ENCODE measurements around the gene SLC25A36.
"Not testable (repeated sequence)": the region's sequence is repeated elsewhere in the genome, so short reads cannot be mapped to it uniquely, and the experiment has no call there.

The SLC25A36 gene

DNA sequence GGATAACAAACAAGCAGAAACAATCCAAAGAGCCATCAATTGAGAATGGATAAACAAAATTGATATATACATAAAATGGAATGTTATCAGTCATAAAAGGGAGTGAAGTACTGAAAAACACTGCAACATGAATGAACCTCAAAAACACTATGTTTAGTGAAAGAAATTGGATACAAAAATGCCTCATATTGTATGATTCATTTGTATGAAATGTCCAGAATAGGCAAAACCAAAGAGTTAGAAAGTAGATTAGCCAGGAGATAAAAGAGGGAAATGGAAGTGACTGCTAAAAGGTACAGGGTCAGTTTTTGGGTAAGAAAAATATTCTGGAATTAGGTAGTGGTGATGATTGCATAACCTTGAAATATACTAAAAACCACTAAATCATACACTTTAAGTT is 9.8 kb upstream of the SLC25A36 start:
- no peak for DNase-seq

GRCh38 chr3:140933109-140933508 is 8.5 kb upstream of the SLC25A36 start:
- DNase-seq: no peak

- no peak for DNase-seq
These were observed 8.1 kb upstream of the SLC25A36 start for GRCh38 chr3:140933552-140933951.

DNA sequence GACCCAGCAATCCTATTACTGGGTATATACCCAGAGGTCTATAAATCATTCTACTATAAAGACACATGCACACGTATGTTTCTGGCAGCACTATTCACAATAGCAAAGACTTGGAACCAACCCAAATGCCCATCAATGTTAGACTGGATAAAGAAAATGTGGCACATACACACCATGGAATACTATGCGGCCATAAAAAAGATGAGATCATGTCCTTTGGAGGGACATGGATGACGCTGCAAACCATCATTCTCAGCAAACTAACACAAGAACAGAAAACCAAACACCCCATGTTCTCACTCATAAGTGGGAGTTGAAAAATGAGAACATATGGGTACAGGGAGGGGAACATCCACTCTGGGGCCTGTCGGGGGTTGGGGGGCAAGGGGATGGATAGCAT is 2.3 kb upstream of the SLC25A36 start:
- not testable (repeated sequence) for DNase-seq

GRCh38 chr3:140941090-140941433 is 574 bp upstream of the SLC25A36 start:
- no peak for DNase-seq

GRCh38 chr3:140942221-140943104 is 827 bp downstream of the SLC25A36 start:
- DNase-seq: peak in 12 of 14 donors; percentile 47 to 79 (median 64)

DNA sequence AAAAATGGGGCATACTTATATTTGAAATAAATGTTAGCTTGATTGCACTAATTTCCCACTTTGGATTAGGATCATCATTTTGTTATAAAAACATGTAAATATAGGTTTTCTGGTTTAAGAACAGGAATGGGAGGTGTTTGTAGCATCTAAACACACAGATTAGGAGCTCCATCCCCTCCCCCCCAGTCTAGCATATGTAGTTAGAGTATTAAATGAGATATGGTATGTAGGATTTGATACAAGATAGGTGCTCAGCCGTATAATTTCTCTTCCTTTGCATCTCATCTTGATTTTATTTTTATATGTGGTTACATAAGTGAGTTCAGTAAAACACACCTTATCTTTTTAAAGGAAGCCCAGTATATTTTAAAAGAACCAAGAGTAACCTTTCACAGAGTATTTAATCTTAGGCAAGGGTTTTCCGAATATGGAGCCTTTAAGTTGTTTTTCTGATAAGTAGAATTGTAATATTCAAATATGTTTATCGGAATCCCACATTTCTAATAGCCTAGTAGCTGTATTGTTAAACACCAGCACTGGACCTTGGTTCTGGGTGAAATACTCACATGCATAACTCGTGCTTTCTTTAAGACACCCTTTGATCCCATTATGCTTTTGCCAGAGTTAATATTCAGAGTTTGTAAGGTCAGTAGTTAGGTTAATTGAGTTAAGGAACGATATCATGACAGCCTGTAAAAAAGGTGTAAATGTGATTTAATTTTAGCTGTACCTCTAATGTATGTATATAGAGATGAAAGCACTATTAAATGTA is 2.3 kb downstream of the SLC25A36 start:
- DNase-seq: no peak

DNA sequence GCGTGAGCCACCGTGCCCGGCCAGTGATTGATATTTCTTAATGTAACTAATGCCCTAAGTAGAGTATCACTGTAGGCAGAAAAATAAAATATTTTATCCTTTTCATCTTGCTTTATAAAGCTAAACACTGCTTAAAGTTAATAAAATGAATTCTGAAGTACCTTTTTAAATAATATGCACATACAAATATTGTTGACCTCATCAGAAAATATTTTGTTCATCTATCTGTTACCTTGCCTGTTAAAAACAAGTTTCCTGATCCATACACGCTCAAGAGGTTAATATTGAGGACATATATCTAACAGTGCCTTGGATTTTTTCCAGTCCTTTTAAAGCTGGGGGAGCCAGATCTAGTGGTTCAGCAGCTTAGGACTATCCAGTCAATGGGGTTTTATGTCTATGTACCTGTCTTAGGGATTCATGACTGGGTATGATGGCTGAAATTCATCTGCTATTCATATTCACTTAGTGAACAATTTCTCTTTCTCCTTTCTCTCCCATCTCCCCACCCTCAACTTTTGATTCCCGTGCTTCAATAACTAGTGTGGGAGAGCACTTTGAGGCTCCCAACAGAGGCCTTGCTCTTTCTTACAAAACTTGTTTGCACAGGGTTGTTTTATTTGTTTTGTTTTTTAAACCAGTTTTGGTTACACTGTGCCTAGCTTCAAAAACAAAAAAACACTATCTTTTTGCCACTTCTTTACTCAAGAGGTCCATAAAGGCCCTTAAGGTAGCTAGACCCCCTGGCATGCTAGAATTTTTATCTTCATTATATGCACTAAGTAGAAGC is 7.0 kb downstream of the SLC25A36 start:
- no peak for DNase-seq

- DNase-seq: no peak
These were observed 8.5 kb downstream of the SLC25A36 start for GRCh38 chr3:140950144-140950543.

- no peak for DNase-seq
These were observed 9.2 kb downstream of the SLC25A36 start for GRCh38 chr3:140950863-140951262.

GRCh38 chr3:140951750-140952149 is 10.1 kb downstream of the SLC25A36 start:
- DNase-seq: not testable (repeated sequence)

GRCh38 chr3:140953028-140953960 is 11.7 kb downstream of the SLC25A36 start:
- no peak for DNase-seq

GRCh38 chr3:140954576-140954975 is 12.9 kb downstream of the SLC25A36 start:
- DNase-seq: no peak

DNA sequence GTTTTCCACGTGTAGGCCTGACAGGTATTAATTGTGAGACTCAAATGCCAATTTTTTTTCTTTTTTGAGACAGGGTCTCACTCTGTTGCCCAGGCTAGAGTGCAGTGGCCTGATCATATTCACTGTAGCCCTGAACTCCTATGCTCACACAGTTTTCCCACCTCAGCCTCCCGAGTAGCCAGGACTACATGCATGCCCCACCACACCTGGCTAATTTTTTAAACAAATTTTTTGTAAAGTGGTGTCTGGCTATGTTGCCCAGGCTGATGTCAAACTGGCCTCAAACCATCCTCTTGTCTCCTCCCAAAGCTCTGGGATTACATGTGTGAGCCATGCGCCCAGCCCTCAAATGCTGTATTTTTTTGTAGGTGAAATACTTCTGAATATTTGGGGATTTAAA is 14.0 kb downstream of the SLC25A36 start:
- no peak for DNase-seq

GRCh38 chr3:140956058-140956835 is 14.6 kb downstream of the SLC25A36 start:
- DNase-seq: no peak

DNA sequence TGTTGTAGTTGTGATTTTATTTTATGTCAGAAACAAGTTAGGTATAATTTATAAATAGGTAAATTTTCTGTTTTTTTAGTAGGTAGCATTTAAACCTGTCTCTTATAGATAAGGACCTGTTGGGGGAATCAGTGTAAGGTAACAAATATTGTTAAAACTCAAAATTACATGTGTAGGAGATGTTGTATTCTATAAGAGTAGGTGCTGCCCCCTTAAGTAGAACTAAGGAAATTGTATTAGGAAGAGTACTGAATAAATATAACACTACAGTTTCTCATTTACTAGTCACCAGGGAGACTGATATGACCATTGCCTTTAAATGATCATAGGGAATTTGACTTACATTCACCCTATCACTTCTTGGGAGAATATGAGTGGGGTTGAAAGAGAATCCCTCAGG is 31.2 kb downstream of the SLC25A36 start:
- DNase-seq: no peak

DNA sequence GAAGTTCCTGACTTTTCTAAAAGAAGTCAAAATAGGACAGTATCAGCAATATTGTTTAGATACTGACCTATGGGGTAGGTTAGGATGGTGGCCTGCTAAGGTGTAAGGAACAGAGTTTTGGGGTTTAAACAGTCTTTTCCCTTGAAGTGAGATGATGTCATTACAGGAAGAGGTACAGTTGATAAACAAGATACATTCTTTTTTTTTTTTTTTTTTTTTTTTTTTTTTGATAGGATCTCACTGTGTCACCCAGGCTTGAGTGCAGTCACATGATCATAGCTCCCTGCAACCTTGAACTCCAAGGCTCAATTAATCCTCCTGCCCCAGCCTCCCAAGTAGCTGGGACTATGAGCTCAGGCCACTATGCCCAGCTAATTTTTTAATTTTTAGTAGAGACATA is 33.3 kb downstream of the SLC25A36 start:
- DNase-seq: no peak

DNA sequence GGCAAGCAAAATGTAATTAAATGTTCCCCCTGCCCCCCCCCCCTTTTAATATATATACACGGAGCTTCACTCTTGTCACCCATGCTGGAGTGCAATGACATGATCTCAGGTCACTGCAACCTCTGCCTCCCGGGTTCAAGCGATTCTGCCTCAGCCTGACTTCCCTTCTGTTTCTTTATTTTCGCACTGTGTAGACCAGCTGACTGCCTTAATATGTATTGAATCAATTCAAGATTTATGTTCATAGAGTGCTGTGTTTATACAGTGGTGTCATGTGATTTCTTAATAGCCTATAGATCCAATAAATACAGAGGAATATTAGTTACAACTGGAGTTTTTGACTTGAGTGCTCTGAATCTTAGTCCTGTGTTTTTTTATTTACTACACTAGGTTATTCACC is 39.0 kb downstream of the SLC25A36 start:
- DNase-seq: no peak

DNA sequence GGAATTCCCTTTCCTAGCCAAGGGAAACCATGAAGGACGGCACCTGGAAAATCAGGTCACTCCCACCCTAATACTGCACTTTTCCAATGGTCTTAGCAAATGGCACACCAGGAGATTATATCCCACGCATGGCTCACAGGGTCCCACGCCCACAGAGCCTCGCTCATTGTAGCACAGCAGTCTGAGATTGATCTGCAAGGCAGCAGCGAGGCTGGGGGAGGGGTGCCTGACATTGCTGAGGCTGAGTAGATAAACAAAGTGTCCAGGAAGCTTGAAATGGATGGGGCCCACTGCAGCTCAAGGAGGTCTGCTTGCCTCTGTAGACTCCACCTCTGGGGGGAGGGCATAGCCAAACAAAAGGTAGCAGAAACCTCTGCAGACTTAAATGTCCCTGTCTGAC is 46.2 kb downstream of the SLC25A36 start:
- not testable (repeated sequence) for DNase-seq

GRCh38 chr3:140994316-140994715 is 52.7 kb downstream of the SLC25A36 start:
- DNase-seq: no peak

- not testable (repeated sequence) for DNase-seq
These were observed 53.2 kb downstream of the SLC25A36 start for GRCh38 chr3:140994861-140995260.
